Stimulated activated naive CD8-positive, alpha-beta T cell treated with anti-CD3 and anti-CD28 coated beads, Interleukin-15, Interleukin-2, amounts not matched to agents 100 ng/mL and 50 ng/mL, for 24 hours (primary cell): ENCODE data around the gene ENTPD5.

Experiments used
- H3K27ac Mint-ChIP-seq: one replicate; pipeline ENCODE4 v1.8.0; 2021; ENCODE audit warnings: mild to moderate bottlenecking, mixed read lengths
- H3K27me3 Mint-ChIP-seq: one replicate; pipeline ENCODE4 v1.8.0; 2021; ENCODE audit warnings: mixed read lengths
- H3K36me3 Mint-ChIP-seq: one replicate; pipeline ENCODE4 v1.8.0; 2021; ENCODE audit warnings: low read depth, mixed read lengths
- H3K4me1 Mint-ChIP-seq: one replicate; pipeline ENCODE4 v1.8.0; 2021; ENCODE audit warnings: low read depth, mixed read lengths
- H3K4me3 Mint-ChIP-seq: one replicate; pipeline ENCODE4 v1.8.0; 2021; ENCODE audit warnings: mild to moderate bottlenecking, mixed read lengths
- H3K9me3 Mint-ChIP-seq: one replicate; pipeline ENCODE4 v1.8.0; 2021; ENCODE audit warnings: mixed read lengths

The ENTPD5 gene, protein sequence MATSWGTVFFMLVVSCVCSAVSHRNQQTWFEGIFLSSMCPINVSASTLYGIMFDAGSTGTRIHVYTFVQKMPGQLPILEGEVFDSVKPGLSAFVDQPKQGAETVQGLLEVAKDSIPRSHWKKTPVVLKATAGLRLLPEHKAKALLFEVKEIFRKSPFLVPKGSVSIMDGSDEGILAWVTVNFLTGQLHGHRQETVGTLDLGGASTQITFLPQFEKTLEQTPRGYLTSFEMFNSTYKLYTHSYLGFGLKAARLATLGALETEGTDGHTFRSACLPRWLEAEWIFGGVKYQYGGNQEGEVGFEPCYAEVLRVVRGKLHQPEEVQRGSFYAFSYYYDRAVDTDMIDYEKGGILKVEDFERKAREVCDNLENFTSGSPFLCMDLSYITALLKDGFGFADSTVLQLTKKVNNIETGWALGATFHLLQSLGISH

DNA sequence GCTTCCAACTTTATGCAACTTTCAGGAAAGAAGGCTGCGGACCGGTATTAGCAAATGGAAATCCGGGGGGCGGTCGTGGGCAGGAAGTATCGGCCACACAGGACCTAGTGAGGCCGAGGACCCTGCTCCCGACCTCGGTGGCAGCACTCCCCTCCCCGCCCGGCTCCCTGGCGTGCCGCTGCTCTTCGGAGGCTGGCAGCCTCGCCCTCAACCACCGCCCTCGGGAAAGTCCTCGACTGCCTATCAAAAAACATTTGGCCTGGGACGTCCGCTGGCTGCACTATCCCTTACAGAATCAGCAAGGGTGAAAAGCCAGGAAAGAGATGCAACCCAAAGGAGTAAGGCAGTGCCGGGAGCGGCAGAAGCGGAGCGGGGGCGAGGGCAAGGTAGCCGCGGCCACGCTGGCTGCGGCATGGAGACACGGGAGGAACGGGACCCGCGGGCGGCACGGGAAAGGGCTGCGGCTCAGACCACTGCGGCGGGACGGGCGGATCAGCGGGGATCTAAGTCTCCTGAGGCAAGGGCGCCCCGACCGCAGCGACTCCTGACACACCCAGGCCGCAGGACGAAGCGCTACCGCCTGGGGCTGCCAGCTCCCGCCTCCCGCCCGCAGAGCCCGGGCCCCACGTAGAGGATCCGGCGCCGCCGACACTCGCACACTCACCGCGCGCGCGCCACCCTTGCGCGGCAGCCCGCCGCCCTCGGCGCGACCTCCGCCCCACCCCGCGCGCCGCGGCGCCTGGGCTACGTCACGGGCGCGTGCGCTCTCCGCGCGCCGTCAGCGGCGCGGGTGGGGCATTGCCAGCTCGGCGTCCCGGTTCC is at the start of gene ENTPD5, which contains the start of gene BBOF1:
ENTPD5 (minus strand) TSS at position 703 of the 822 bp plus-strand sequence. CDS start 31,186 bp downstream, outside the sequence.
BBOF1 (plus strand) TSS at position 764 of the 822 bp plus-strand sequence. CDS start 130 bp downstream, outside the sequence.
- Mint-ChIP-seq H3K36me3 (no peaks in the 10 kb centered on the region), H3K4me1 (peaks cover 22% of the 10 kb centered on the region), H3K4me3 (peak within 1 kb of the TSS; percentile 99), H3K27me3 (no peaks in the 10 kb centered on the region), H3K27ac (peak within 1 kb of the TSS; percentile 96), H3K9me3 (no peaks in the 10 kb centered on the region)

DNA sequence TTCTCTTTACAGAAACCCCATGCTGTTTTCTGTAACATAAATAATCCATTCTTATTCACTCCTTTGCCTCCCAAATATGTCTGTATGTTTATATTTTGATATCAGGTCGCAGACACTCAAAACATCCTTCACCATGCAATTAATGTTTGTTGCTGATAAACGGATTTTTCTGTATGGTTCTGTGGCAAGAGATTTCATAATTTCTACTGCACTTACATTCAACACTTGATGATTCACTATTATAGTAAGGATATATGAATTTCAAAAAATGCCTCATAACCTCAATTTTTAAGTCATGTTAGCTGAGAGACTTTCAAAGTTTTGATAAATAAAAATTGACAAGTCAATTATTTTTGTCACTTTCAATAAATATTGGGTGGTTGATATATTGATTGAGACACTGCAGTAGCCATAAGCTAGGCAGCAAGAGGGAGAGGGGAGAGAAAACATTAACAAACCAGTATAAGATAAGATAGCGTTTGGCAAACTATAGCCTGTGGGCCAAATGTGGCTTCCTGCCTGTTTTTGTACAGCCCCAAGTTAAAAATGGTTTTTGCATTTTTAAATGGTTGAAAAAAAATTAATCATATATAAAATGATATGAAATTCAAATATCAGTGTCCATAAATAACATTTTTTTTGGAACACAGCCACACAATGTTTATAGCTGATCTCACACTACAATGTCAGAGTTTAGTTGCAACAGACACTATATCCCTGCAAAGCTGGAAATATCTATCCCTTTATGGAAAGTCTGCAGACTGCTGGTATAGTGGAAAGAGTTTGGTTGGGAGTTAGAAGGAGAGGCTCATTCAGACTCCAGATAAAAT is 46.9 kb upstream of the ENTPD5 start:
- Mint-ChIP-seq H3K4me3 (no peak overlapping the region), H3K27me3 (no peaks in the 10 kb centered on the region), H3K27ac (no peak overlapping the region), H3K4me1 (no peaks in the 10 kb centered on the region), H3K36me3 (peaks cover 18% of the 10 kb centered on the region), H3K9me3 (no peaks in the 10 kb centered on the region)

DNA sequence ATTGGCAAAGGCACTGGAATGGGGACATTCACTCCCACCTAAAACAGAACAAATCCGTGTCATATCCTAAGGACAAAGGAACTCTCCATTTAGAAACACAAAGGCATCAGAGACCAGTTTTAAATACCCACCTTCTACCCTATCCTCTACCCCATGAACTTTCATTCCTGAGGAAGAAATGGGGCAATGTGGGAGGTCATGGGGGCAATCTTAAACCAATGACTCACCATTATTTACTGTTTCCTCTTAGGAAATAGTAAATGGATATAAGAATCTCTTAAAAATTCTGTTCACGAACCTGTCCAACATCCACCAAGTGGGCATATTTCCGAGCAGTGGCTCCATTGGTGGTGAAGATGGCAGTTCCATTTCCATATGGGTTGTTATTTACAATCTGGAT is 45.8 kb upstream of the ENTPD5 start:
- Mint-ChIP-seq H3K27me3 (no peaks in the 10 kb centered on the region), H3K4me1 (no peaks in the 10 kb centered on the region), H3K9me3 (no peaks in the 10 kb centered on the region), H3K27ac (no peak overlapping the region), H3K36me3 (peaks cover 17% of the 10 kb centered on the region), H3K4me3 (no peak overlapping the region)

DNA sequence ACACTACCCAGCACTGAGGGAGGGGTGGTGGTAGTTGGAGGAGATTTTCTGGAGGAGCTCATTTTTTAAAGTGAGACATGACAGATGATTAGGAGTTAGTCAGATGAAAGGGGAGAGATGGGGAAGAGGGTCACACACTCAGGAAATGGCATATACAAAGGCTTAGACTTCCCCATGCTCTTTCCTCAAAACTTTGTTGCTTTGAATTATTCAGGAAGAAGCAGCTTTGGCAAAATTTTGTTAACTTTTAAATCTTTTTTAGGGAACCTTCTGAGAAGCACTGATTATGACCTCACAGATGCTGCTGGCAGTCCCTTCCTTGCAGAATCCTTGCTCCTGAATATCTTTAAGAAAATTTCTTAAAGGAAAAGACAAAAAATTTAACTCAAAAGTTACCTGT is 45.3 kb upstream of the ENTPD5 start:
- Mint-ChIP-seq H3K4me1 (no peaks in the 10 kb centered on the region), H3K27me3 (no peaks in the 10 kb centered on the region), H3K36me3 (peaks cover 20% of the 10 kb centered on the region), H3K4me3 (no peak overlapping the region), H3K27ac (no peak overlapping the region), H3K9me3 (no peaks in the 10 kb centered on the region)

DNA sequence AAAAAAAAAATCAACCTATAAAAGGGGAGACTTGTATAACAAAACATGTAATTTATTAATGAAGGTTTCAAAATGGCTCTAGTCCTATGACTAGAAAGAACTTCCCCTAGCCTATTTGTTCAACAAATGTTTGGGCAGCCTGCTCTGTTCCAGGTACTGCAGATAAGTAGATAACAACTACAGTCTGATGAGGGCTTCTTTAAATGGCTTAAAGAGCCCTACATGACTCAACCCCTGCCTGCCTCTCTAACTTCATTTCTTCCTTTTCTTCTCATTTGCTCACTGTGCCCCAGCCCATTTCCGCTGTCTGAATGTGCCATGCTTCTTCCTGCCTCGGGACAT is 43.7 kb upstream of the ENTPD5 start:
- Mint-ChIP-seq H3K27me3 (no peaks in the 10 kb centered on the region), H3K9me3 (no peaks in the 10 kb centered on the region), H3K36me3 (peaks cover 20% of the 10 kb centered on the region), H3K4me1 (no peaks in the 10 kb centered on the region), H3K27ac (no peak overlapping the region), H3K4me3 (no peak overlapping the region)

DNA sequence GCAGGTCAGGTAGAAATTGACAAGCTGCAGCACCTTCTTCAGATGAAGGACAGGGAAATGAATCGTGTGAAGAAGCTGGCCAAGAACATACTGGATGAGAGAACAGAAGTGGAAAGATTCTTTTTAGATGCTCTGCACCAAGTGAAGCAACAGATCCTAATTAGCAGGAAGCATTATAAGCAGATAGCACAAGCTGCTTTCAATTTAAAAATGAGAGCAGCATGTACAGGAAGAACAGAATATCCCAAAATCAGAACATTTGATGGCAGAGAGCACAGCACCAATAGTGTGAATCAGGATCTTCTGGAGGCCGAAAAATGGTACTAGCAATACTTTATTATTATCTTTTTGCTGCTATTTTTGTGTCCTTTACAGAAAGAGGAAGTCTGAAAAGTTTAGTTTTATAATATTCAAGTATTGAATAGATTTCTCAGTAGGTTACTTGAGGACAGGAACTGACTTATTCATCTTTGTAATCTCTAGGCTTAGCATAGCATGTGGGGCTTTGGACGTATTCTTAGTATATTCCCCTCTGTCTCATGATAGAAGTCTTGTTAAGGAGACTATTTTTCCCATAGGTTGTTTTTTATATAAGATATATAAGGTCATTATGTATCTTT is 30.9 kb upstream of the ENTPD5 start:
- Mint-ChIP-seq H3K36me3 (no peaks in the 10 kb centered on the region), H3K27ac (no peak overlapping the region), H3K4me1 (no peaks in the 10 kb centered on the region)

DNA sequence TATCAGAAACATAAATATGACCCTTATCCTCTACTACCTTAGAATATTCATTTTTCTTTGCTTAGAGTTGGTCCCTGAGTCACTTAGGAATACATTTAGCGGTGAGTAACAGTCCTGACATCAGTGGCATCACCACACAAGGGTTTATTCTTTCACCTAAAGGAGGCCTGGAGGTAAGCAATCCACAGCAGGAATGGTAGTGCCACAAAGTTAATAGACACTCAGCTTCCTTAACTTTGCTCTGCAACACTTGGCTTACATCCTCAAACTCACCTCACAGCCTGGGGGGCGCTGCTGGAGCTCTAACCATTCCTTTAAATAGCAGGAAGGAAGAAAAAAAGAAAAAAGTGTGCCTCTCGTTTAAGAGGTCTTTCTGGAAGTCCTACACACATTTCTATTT is 29.2 kb upstream of the ENTPD5 start:
- no peaks in the 10 kb centered on the region for H3K36me3 Mint-ChIP-seq
- H3K27ac Mint-ChIP-seq = no peak overlapping the region
- H3K27me3 Mint-ChIP-seq = no peaks in the 10 kb centered on the region

More for the DNA sequence above, 30.9 kb upstream of the ENTPD5 start:
- H3K4me3 Mint-ChIP-seq = no peak overlapping the region
- H3K9me3 Mint-ChIP-seq = no peaks in the 10 kb centered on the region
- no peaks in the 10 kb centered on the region for H3K27me3 Mint-ChIP-seq

DNA sequence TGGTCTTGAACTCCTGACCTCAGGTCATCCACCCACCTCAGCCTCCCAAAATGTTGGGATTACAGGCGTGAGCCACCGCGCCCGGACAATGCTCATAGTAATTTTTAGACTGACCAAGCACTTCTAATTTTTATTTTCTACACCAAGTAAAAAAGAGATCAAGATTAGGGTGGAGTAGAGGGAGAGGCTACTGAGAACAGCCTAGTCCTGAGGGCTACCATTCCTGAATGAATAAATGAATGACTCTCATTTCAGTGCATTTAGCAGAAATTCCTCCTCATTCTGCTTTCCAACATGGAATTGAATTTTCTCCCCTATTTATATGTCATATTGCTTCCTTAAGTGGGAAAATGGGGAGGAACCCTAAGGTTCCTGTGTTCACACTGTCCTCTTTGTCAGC is 26.4 kb upstream of the ENTPD5 start:
- no peaks in the 10 kb centered on the region for H3K4me1 Mint-ChIP-seq
- H3K9me3 Mint-ChIP-seq = no peaks in the 10 kb centered on the region
- H3K27me3 Mint-ChIP-seq = no peaks in the 10 kb centered on the region
- H3K27ac Mint-ChIP-seq = no peak overlapping the region
- H3K4me3 Mint-ChIP-seq = no peak overlapping the region
- H3K36me3 Mint-ChIP-seq = no peaks in the 10 kb centered on the region

More for the DNA sequence above, 29.2 kb upstream of the ENTPD5 start:
- H3K4me3 Mint-ChIP-seq = no peak overlapping the region
- no peaks in the 10 kb centered on the region for H3K4me1 Mint-ChIP-seq
- H3K9me3 Mint-ChIP-seq = no peaks in the 10 kb centered on the region

DNA sequence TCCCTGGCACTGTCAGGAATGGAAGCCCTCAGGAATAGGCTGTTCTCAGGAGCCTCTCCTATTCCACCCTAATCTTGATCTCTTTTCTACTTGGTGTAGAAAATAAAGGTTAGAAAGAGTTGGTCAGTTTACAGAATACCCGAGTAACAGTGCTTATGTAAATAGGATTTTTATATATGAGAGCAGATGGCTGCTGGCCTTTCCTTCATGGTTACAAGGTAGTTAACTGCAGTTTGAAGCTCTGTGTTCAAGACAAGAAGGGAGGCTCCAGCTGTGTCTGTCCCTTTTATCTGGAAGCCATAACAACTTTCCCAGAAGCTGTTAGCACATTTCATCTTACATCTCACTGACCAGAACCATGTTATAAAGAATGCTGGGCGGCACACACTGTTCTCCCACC is 23.2 kb upstream of the ENTPD5 start:
- Mint-ChIP-seq H3K4me1 (no peaks in the 10 kb centered on the region), H3K36me3 (no peaks in the 10 kb centered on the region), H3K9me3 (no peaks in the 10 kb centered on the region), H3K27me3 (no peaks in the 10 kb centered on the region), H3K27ac (no peak overlapping the region), H3K4me3 (no peak overlapping the region)

DNA sequence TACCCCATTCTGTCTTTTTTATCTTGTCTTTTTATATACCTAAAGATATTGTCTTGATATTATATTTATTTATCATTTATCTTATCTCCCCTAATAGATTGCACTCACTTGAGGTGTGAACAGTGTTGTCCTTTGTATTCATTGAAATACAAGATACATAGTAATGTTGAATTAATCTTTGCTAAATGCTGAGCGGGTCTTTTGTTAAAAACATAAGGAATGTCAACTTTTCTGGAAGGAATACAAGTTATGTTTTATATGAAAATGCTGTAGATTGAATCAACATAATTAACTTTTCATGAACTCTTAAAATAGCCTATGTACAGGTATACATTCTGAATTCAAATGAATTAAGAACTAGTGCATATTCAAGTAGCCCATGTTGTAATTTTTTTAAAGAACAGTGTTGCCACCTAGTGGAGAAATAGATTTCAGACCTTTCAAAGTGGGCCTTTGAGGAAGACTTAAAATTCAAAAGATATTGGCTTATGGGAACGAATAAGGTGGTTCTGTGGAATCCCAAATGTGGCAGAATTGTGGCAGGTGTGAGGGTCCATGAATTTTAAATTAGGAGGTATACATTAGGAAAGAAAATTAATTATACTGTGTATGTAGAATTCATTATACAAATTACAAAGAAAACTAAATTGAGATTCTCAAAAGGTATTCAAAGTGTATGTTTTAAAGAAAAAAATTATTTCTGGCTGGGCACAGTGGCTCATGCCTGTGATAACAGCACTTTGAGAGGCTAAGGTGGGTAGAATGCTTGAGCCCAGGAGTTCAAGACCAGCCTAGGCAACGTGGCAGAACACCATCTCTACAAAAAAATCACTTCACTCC is 19.2 kb upstream of the ENTPD5 start:
- no peaks in the 10 kb centered on the region for H3K27me3 Mint-ChIP-seq
- no peaks in the 10 kb centered on the region for H3K4me1 Mint-ChIP-seq

DNA sequence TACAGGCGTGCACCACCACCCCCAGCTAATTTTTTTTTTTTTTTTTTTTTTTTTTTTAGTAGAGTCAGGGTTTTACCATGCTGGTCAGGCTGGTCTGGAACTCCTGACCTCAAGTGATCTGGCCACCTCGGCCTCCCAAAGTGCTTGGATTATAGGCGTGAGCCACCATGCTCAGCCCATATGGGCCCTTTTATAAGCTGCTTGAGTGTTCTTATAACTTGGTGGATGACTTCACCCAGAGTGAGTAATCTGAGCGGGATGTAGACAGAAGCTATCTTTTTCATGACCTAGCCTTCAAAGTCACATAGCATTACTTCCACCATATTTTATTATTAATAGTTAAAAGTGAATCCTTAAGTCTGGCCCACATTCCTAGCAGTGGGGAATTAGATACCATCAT is 16.5 kb upstream of the ENTPD5 start:
- H3K27me3 Mint-ChIP-seq = no peaks in the 10 kb centered on the region
- no peaks in the 10 kb centered on the region for H3K9me3 Mint-ChIP-seq
- H3K36me3 Mint-ChIP-seq = no peaks in the 10 kb centered on the region
- H3K27ac Mint-ChIP-seq = no peak overlapping the region
- H3K4me3 Mint-ChIP-seq = no peak overlapping the region
- H3K4me1 Mint-ChIP-seq = no peaks in the 10 kb centered on the region

More for the DNA sequence above, 19.2 kb upstream of the ENTPD5 start:
- Mint-ChIP-seq H3K4me3 (no peak overlapping the region), H3K27ac (no peak overlapping the region), H3K9me3 (no peaks in the 10 kb centered on the region), H3K36me3 (no peaks in the 10 kb centered on the region)

DNA sequence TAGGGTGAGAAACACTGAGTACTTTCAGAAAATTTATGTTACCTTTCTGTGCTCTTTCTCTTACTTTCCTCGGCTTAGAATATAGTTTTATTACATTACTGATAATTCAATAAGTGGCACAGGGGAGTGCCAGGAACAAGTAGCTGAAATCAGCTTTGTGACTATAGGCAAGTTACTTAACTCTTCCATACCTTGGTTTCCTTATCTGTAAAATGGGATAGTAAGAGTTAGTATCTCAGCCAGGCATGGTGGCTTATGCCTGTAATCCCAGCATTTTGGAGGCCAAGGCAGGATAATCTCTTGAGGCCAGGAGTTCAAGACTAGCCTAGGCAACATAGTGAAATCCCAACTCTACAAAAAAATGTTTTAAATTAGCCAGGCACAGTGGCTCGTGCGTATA is 15.5 kb upstream of the ENTPD5 start:
- H3K27me3 Mint-ChIP-seq = no peaks in the 10 kb centered on the region
- no peaks in the 10 kb centered on the region for H3K9me3 Mint-ChIP-seq
- no peaks in the 10 kb centered on the region for H3K36me3 Mint-ChIP-seq
- H3K27ac Mint-ChIP-seq = no peak overlapping the region
- H3K4me3 Mint-ChIP-seq = no peak overlapping the region
- no peaks in the 10 kb centered on the region for H3K4me1 Mint-ChIP-seq

DNA sequence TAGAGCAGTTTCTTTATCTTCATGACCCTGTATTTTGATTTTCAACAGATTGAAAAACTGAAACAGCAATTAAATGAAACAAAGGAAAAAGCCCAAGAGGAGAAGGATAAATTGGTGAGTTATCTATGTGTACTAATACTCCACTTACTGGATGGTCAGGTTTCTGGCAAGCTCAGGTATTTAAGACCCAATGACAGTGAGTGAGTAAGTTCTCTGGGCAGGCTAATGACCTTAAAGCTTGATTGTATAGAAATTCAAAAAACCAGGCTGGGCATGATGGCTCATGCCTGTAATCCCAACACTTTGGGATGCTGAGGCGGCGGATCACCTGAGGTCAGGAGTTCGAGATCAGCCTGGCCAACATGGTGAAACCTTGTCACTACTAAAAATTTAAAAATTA is 10.0 kb upstream of the ENTPD5 start:
- H3K27me3 Mint-ChIP-seq = no peaks in the 10 kb centered on the region
- no peaks in the 10 kb centered on the region for H3K4me1 Mint-ChIP-seq
- no peak overlapping the region for H3K4me3 Mint-ChIP-seq

DNA sequence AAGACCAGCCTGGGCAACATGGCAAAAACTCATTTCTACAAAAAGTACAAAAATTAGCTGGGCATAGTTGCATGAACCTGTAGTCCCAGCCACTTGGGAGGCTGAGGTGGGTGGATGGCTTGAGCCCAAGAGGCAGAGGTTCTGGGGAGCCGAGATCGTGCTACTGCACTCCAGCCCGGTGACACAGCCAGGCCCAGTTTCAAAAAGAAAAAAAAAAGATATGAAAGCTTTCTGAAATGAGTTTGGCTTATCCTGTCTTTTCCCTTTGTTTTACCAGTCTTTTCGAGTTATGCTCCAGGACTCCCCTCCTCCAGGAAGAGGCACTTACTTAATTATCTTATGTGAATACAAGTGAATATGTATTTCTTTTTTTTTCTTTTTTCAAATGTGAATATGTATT is 3.3 kb upstream of the ENTPD5 start:
- no peak overlapping the region for H3K27ac Mint-ChIP-seq
- H3K4me1 Mint-ChIP-seq = peaks cover 22% of the 10 kb centered on the region
- no peaks in the 10 kb centered on the region for H3K9me3 Mint-ChIP-seq
- H3K36me3 Mint-ChIP-seq = no peaks in the 10 kb centered on the region
- H3K27me3 Mint-ChIP-seq = no peaks in the 10 kb centered on the region
- H3K4me3 Mint-ChIP-seq = no peak overlapping the region

More for the DNA sequence above, 10.0 kb upstream of the ENTPD5 start:
- Mint-ChIP-seq H3K27ac (no peak overlapping the region), H3K36me3 (no peaks in the 10 kb centered on the region), H3K9me3 (no peaks in the 10 kb centered on the region)
